GM21526 (cell line): ENCODE measurements around the gene ZNF610.

Experiments used
- ATAC-seq: cut with Tn5 transposase; IDR thresholded peaks from one replicate; pipeline ENCODE4 v1.9.1; 2021; ENCODE audit warnings: moderate library complexity; ENCODE audit not compliant: unreplicated experiment, low FRiP score

The ZNF610 gene

GRCh38 chr19:52397310-52398080 lies 61.5 kb downstream of the ZNF610 start, which contains the start of gene ZNF528:
TSS of gene ZNF528 (plus strand) at chr19:52397849. CDS start at chr19:52402014, 4,165 bp downstream.
- ATAC-seq = no peak

- ATAC-seq = no peak
These were observed 62.0 kb downstream of the ZNF610 start for GRCh38 chr19:52398081-52398441.

GRCh38 chr19:52410276-52410675 lies 74.2 kb downstream of the ZNF610 start:
- ATAC-seq = no peak

- ATAC-seq = no peak
These were observed 79.7 kb downstream of the ZNF610 start for GRCh38 chr19:52415711-52416110.
